OCI-LY7 (cell line): Measurements from ENCODE around the gene SMURF1. TPM values are rescaled to one million over a fixed set of nuclear protein-coding genes. Genes with fewer than 3 reads are reported as not detected.

Experiments used
- BruUV-seq: library from RNA; stranded (reverse); fragments of 400-500 nt; replicated peaks from 2 replicates; lab custom pipeline; 2021; lab: Mats Ljungman, UMichigan
- CTCF ChIA-PET: fragments of 300-600 bp; sonication (Branson Sonifier 250); formaldehyde crosslinking; loops from one replicate; lab custom pipeline; 2022; ENCODE audit warnings: antibody characterized with exemption; ENCODE audit not compliant: unreplicated experiment; lab: Charles Lee
- POLR2A ChIA-PET: fragments of 300-600 bp; sonication (Branson Sonifier 250); formaldehyde crosslinking; loops from one replicate; lab custom pipeline; 2022; ENCODE audit warnings: antibody characterized with exemption; lab: Charles Lee
- DNase-seq: peaks from one replicate; pipeline ENCODE4 v3.0.0-alpha.2; 2015; ENCODE audit warnings: low spot score
- H2AFZ ChIP-seq: fragments of 200-600 bp; sonication (generic), shearing (Covaris generic); 2 replicates; pipeline ENCODE4 v1.6.1; 2014; ENCODE audit warnings: mild to moderate bottlenecking, antibody characterized with exemption, low read length, moderate library complexity
- H3K27ac ChIP-seq: fragments of 200-600 bp; sonication (generic); 2 replicates; pipeline ENCODE4 v1.5.1; 2014; ENCODE audit warnings: mixed run types, low read depth, mild to moderate bottlenecking, moderate library complexity, low read length, inconsistent platforms; ENCODE audit not compliant: poor library complexity, severe bottlenecking
- H3K36me3 ChIP-seq: fragments of 200-600 bp; sonication (generic); 2 replicates; pipeline ENCODE4 v1.6.1; 2014; ENCODE audit warnings: mild to moderate bottlenecking, antibody characterized with exemption, low read length, moderate library complexity, mixed read lengths; ENCODE audit not compliant: insufficient read depth
- H3K4me1 ChIP-seq: fragments of 200-600 bp; sonication (generic); 2 replicates; pipeline ENCODE4 v1.5.1; 2014; ENCODE audit warnings: mild to moderate bottlenecking, low read length; ENCODE audit not compliant: insufficient read depth, poor library complexity, severe bottlenecking
- H3K4me2 ChIP-seq: fragments of 200-600 bp; sonication (generic); 2 replicates; pipeline ENCODE4 v1.6.1; 2014; ENCODE audit warnings: mild to moderate bottlenecking, low read length
- H3K4me3 ChIP-seq: fragments of 200-600 bp; sonication (generic); 2 replicates; pipeline ENCODE4 v1.5.1; 2014; ENCODE audit warnings: mild to moderate bottlenecking, low read depth, low read length; ENCODE audit not compliant: poor library complexity, severe bottlenecking
- H3K79me2 ChIP-seq: fragments of 200-600 bp; sonication (generic); 2 replicates; pipeline ENCODE4 v1.6.1; 2016; ENCODE audit warnings: low read depth, mild to moderate bottlenecking, low read length, moderate library complexity, mixed read lengths; ENCODE audit not compliant: insufficient read depth
- H3K9me2 ChIP-seq: fragments of 200-600 bp; sonication (generic); 2 replicates; pipeline ENCODE4 v1.6.1; 2016; ENCODE audit warnings: mild to moderate bottlenecking, low read length, mixed read lengths; ENCODE audit not compliant: insufficient read depth
- H3K9me3 ChIP-seq: fragments of 200-600 bp; sonication (generic); 2 replicates; pipeline ENCODE4 v1.6.1; 2014; ENCODE audit warnings: mild to moderate bottlenecking, mixed run types, low read length, mixed read lengths
- H4K20me1 ChIP-seq: fragments of 200-600 bp; sonication (generic); 2 replicates; pipeline ENCODE4 v1.6.1; 2014; ENCODE audit warnings: mild to moderate bottlenecking, antibody characterized with exemption, low read length, moderate library complexity, mixed read lengths; ENCODE audit not compliant: insufficient read depth
- EZH2phosphoT487 ChIP-seq: fragments of 200-600 bp; sonication (generic); IDR thresholded peaks from 2 replicates; pipeline ENCODE4 v1.6.1; 2018; ENCODE audit warnings: low read depth, borderline replicate concordance, mild to moderate bottlenecking, mixed run types, antibody characterized with exemption, low read length, moderate library complexity, mixed read lengths
- intact Hi-C: fragments of 100-400 bp; cut with micrococcal nuclease; formaldehyde crosslinking; loops from one replicate; pipeline ENCODE4 v1.10.0; 2022; ENCODE audit not compliant: unreplicated experiment
- total RNA-seq, 2 experiments: library from RNA; depleted of rRNA in 1 of 2; stranded (reverse); fragments of >200 nt in 1 of 2; shearing (Covaris generic) in 1 of 2; gene quantifications; 2 replicates each; pipeline ENCODE4 v1.2.3, GENCODE V29; 2014 to 2022
- TF ChIP-seq, protein P1 (sequence below): fragments of 200-600 bp; sonication (generic); conservative IDR thresholded peaks from 2 replicates; pipeline ENCODE4 v1.5.1; 2014; ENCODE audit warnings: mild to moderate bottlenecking, antibody characterized with exemption, low read length, moderate library complexity, mixed read lengths

The SMURF1 gene
- total RNA-seq, 2 experiments from 2014 or later = 11.5 to 17.8 TPM

DNA sequence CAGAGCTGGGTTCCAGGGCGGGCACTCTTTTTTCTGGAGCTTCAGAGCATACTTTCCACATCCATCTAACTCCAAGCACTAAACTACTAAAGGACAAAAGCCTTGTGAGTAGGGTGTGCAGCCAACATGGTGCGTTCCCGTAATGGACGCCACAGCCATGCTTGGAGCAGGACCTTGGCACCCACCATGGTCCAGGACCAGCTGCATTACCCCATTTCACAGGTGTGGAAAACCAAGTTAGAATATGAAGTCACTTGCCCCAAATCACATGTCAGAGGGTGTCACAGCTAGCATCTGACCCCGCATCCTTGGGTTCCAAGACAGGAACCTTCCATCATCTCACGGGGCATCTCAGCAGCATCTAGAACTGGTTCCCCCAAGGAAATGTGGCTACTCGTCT, 112.4 kb downstream of the SMURF1 start:
- no TSS peak for BruUV-seq
- Histone ChIP-seq H3K4me3 (no peak overlapping the region), H3K79me2 (no peaks in the 10 kb centered on the region), H3K9me2 (no peaks in the 10 kb centered on the region), H3K9me3 (no peaks in the 10 kb centered on the region), H3K27ac (no peak overlapping the region), H4K20me1 (no peaks in the 10 kb centered on the region), H3K36me3 (peaks cover 86% of the 10 kb centered on the region), H3K4me2 (no peak overlapping the region), H3K4me1 (peaks cover 8% of the 10 kb centered on the region), H2AFZ (no peak overlapping the region)
- POLR2A ChIA-PET = interaction anchor here (0.6 kb wide), 1 partner anchor 128 kb away, joined by 11 read pairs; no protein-coding TSS in a partner anchor
- intact Hi-C loops = no loop called here
- DNase-seq = no peak
- CTCF ChIA-PET = interaction anchor here (0.5 kb wide), 1 partner anchor 752 kb away, joined by 5 read pairs; no protein-coding TSS in a partner anchor
- TF ChIP-seq, protein P1, sequence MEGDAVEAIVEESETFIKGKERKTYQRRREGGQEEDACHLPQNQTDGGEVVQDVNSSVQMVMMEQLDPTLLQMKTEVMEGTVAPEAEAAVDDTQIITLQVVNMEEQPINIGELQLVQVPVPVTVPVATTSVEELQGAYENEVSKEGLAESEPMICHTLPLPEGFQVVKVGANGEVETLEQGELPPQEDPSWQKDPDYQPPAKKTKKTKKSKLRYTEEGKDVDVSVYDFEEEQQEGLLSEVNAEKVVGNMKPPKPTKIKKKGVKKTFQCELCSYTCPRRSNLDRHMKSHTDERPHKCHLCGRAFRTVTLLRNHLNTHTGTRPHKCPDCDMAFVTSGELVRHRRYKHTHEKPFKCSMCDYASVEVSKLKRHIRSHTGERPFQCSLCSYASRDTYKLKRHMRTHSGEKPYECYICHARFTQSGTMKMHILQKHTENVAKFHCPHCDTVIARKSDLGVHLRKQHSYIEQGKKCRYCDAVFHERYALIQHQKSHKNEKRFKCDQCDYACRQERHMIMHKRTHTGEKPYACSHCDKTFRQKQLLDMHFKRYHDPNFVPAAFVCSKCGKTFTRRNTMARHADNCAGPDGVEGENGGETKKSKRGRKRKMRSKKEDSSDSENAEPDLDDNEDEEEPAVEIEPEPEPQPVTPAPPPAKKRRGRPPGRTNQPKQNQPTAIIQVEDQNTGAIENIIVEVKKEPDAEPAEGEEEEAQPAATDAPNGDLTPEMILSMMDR = no peak
- TF ChIP-seq EZH2phosphoT487 = no peak

DNA sequence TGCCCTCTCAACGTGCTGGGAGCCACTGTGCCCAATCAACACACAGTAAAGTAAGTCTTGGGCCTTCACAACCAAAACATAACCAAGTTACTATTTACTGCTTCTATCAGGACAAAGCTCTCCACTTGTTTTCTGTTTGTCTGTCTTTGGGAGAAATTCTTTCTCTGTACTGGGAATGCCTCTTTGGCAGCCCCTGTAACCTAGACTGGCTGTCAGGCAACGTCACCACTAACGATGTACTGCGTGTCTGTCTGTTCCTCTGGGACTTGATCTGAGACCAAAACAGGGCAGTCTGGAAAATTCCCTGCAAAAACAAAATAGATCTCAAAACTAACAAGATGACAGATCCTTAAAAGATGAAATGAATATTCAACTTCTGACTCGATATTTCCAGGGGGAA, 113.0 kb downstream of the SMURF1 start:
- Histone ChIP-seq H3K79me2 (no peaks in the 10 kb centered on the region), H3K4me2 (no peak overlapping the region), H3K4me1 (peaks cover 3% of the 10 kb centered on the region), H3K9me2 (no peaks in the 10 kb centered on the region), H3K4me3 (no peak overlapping the region), H3K27ac (no peak overlapping the region), H4K20me1 (no peaks in the 10 kb centered on the region), H2AFZ (no peak overlapping the region), H3K36me3 (peaks cover 81% of the 10 kb centered on the region), H3K9me3 (no peaks in the 10 kb centered on the region)
- TF ChIP-seq, protein P1 = no peak
- no peak for TF ChIP-seq EZH2phosphoT487
- ChIA-PET POLR2A (interaction anchor here (0.6 kb wide), 2 partner anchors 129 to 1249 kb away, joined by 3 to 11 read pairs; no protein-coding TSS in a partner anchor), CTCF (no interaction called here)
- BruUV-seq = no TSS peak
- no peak for DNase-seq
- intact Hi-C loops = no loop called here

DNA sequence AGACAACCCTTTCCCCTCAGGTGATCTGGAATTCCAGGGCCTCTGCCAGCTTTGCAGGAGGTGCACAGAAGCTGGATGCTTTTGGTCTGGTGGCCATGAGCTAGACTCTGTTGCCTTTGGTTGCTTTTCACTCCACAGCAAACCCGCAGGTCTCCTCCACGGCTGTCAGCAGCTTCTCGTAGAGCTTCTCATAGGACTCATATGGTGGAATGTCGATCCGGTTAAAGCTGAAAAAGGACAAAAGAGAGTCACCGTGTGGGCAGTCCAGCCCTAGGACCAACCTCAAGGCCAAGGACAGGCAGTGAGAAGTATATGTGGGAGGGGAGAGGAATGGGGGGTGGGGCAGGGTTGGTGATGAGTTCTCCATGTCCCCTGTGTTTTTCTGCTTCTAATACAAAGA, 113.5 kb downstream of the SMURF1 start:
- intact Hi-C loops = no loop called here
- no peak overlapping the region for H3K27ac ChIP-seq
- H4K20me1 ChIP-seq = no peaks in the 10 kb centered on the region
- CTCF ChIA-PET = no interaction called here
- no TSS peak for BruUV-seq
- no peaks in the 10 kb centered on the region for H3K9me2 ChIP-seq
- H3K36me3 ChIP-seq = peaks cover 81% of the 10 kb centered on the region
- POLR2A ChIA-PET = interaction anchor here (0.6 to 0.9 kb wide), 3 partner anchors 22 to 1250 kb away, joined by 3 read pairs; no protein-coding TSS in a partner anchor
- DNase-seq = no peak
- no peaks in the 10 kb centered on the region for H3K9me3 ChIP-seq
- TF ChIP-seq, protein P1 = no peak
- no peak for TF ChIP-seq EZH2phosphoT487
- no peak overlapping the region for H2AFZ ChIP-seq
- H3K4me2 ChIP-seq = no peak overlapping the region
- H3K4me3 ChIP-seq = no peak overlapping the region
- H3K4me1 ChIP-seq = no peaks in the 10 kb centered on the region
- no peaks in the 10 kb centered on the region for H3K79me2 ChIP-seq
